HG02623 (cell line): ENCODE data around the gene NFKBIZ.

Experiments
- ATAC-seq: cut with Tn5 transposase; IDR thresholded peaks from one replicate; pipeline ENCODE4 v1.9.1; 2021; ENCODE audit warnings: moderate library complexity; ENCODE audit not compliant: unreplicated experiment

Gene NFKBIZ

GRCh38 chr3:101848754-101849713 is at the start of gene NFKBIZ:
TSS of gene NFKBIZ (plus strand) at chr3:101849514. CDS start at chr3:101849629, 115 bp downstream.
- peak; percentile 74 for ATAC-seq

GRCh38 chr3:101801174-101801573 is 48.1 kb upstream of the NFKBIZ start:
- ATAC-seq: no peak

GRCh38 chr3:101802179-101802578 is 47.1 kb upstream of the NFKBIZ start:
- no peak for ATAC-seq

- ATAC-seq: peak; percentile 98
These were observed 46.0 kb upstream of the NFKBIZ start for GRCh38 chr3:101803173-101803782.

- no peak for ATAC-seq
These were observed 45.4 kb upstream of the NFKBIZ start for GRCh38 chr3:101803939-101804338.

- ATAC-seq: no peak
These were observed 42.8 kb upstream of the NFKBIZ start for GRCh38 chr3:101806491-101806890.

- peak; percentile 65 for ATAC-seq
These were observed 41.4 kb upstream of the NFKBIZ start for GRCh38 chr3:101807888-101808287.

- ATAC-seq: no peak
These were observed 39.9 kb upstream of the NFKBIZ start for GRCh38 chr3:101809178-101810021.

- no peak for ATAC-seq
These were observed 39.3 kb upstream of the NFKBIZ start for GRCh38 chr3:101810022-101810418.

GRCh38 chr3:101811875-101812274 is 37.4 kb upstream of the NFKBIZ start:
- no peak for ATAC-seq

- ATAC-seq: no peak
These were observed 36.4 kb upstream of the NFKBIZ start for GRCh38 chr3:101812895-101813294.

- no peak for ATAC-seq
These were observed 35.4 kb upstream of the NFKBIZ start for GRCh38 chr3:101813817-101814440.

- no peak for ATAC-seq
These were observed 34.5 kb upstream of the NFKBIZ start for GRCh38 chr3:101814835-101815234.

GRCh38 chr3:101816215-101817149 is 32.8 kb upstream of the NFKBIZ start:
- ATAC-seq: no peak

- ATAC-seq: no peak
These were observed 31.3 kb upstream of the NFKBIZ start for GRCh38 chr3:101817992-101818391.

- peak; percentile 46 for ATAC-seq
These were observed 29.6 kb upstream of the NFKBIZ start for GRCh38 chr3:101819649-101820206.

- no peak for ATAC-seq
These were observed 27.8 kb upstream of the NFKBIZ start for GRCh38 chr3:101821503-101821902.

GRCh38 chr3:101823525-101823924 is 25.8 kb upstream of the NFKBIZ start:
- no peak for ATAC-seq

- no peak for ATAC-seq
These were observed 24.6 kb upstream of the NFKBIZ start for GRCh38 chr3:101824702-101825101.
